Brain microvascular endothelial cell (primary cell): ENCODE measurements around the gene MCC.

Experiments
- DNase-seq: peaks from one replicate; pipeline ENCODE4 v3.0.0-alpha.2; 2020
- H3K27ac ChIP-seq: fragments of 250-450 bp; sonication (Bioruptor Pico); 2 replicates; pipeline ENCODE4 v1.5.1; 2020; ENCODE audit warnings: mild to moderate bottlenecking, moderate library complexity
- H3K27me3 ChIP-seq: fragments of 250-450 bp; sonication (Bioruptor Pico); replicated peaks from 2 replicates; pipeline ENCODE4 v1.5.1; 2020; ENCODE audit warnings: mild to moderate bottlenecking
- H3K36me3 ChIP-seq: fragments of 250-450 bp; sonication (Bioruptor Pico); replicated peaks from 2 replicates; pipeline ENCODE4 v1.5.1; 2020; ENCODE audit warnings: mild to moderate bottlenecking
- H3K4me3 ChIP-seq: 2 replicates; pipeline ENCODE4 v1.5.1; 2011; ENCODE audit warnings: low read depth, mild to moderate bottlenecking, control low read depth, low read length, moderate library complexity
- in situ Hi-C: cut with HindIII; loops from 2 replicates; pipeline ENCODE4 v1.10.0; 2017; ENCODE audit warnings: low sequenced_read_pairs, low pct_ligation_motif_present
- TF ChIP-seq, protein P1 (sequence below): IDR thresholded peaks from 2 replicates; pipeline ENCODE4 v1.5.1; 2011; ENCODE audit warnings: low read depth, mild to moderate bottlenecking, moderate library complexity, low read length, control low read depth, inconsistent platforms; ENCODE audit errors: missing control alignments

Gene MCC

DNA sequence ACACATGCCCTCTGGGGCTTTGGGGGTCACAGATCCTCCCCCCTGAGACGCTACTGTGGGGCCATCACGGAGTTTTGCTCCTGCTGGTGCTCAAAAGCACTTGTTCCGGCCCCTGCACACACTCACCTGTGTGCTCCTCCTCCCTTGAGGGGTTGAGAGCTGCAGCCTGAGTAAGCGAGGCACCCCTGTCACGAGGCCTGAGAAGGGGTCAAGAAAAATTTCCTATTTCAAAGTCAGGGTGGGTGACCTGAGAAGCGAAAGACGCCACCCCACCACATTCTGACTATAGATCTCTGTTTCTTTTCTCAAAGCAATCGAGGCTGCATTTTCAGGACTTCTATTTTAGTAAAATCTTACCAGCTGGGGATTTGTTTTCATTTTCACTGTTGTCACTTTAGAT lies 373.2 kb downstream of the MCC start:
- no peaks in the 10 kb centered on the region for H3K36me3 ChIP-seq
- in situ Hi-C loops = no loop called here
- TF ChIP-seq, protein P1, sequence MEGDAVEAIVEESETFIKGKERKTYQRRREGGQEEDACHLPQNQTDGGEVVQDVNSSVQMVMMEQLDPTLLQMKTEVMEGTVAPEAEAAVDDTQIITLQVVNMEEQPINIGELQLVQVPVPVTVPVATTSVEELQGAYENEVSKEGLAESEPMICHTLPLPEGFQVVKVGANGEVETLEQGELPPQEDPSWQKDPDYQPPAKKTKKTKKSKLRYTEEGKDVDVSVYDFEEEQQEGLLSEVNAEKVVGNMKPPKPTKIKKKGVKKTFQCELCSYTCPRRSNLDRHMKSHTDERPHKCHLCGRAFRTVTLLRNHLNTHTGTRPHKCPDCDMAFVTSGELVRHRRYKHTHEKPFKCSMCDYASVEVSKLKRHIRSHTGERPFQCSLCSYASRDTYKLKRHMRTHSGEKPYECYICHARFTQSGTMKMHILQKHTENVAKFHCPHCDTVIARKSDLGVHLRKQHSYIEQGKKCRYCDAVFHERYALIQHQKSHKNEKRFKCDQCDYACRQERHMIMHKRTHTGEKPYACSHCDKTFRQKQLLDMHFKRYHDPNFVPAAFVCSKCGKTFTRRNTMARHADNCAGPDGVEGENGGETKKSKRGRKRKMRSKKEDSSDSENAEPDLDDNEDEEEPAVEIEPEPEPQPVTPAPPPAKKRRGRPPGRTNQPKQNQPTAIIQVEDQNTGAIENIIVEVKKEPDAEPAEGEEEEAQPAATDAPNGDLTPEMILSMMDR = no peak
- H3K27ac ChIP-seq = no peak overlapping the region
- no peaks in the 10 kb centered on the region for H3K27me3 ChIP-seq
- DNase-seq = no peak
- H3K4me3 ChIP-seq = no peak overlapping the region

- no peaks in the 10 kb centered on the region for H3K27me3 ChIP-seq
- in situ Hi-C loops = no loop called here
- H3K36me3 ChIP-seq = no peaks in the 10 kb centered on the region
- DNase-seq = no peak
- TF ChIP-seq, protein P1 = no peak
- no peak overlapping the region for H3K4me3 ChIP-seq
- H3K27ac ChIP-seq = no peak overlapping the region
These were observed 373.7 kb downstream of the MCC start for GRCh38 chr5:113114559-113114958.

- TF ChIP-seq, protein P1 = no peak
- Histone ChIP-seq H3K36me3 (no peaks in the 10 kb centered on the region), H3K27ac (no peak overlapping the region), H3K4me3 (no peak overlapping the region), H3K27me3 (no peaks in the 10 kb centered on the region)
- in situ Hi-C loops = no loop called here
- DNase-seq = no peak
These were observed 375.8 kb downstream of the MCC start for GRCh38 chr5:113112435-113112834.

GRCh38 chr5:113110117-113110516 lies 378.1 kb downstream of the MCC start:
- TF ChIP-seq, protein P1 = no peak
- Histone ChIP-seq H3K4me3 (no peak overlapping the region), H3K36me3 (no peaks in the 10 kb centered on the region), H3K27ac (no peak overlapping the region), H3K27me3 (no peaks in the 10 kb centered on the region)
- no peak for DNase-seq
- in situ Hi-C loops = no loop called here

- in situ Hi-C loops = no loop called here
- no peaks in the 10 kb centered on the region for H3K27me3 ChIP-seq
These were observed 378.9 kb downstream of the MCC start for GRCh38 chr5:113109344-113109743.

GRCh38 chr5:113108485-113108884 lies 379.8 kb downstream of the MCC start:
- H3K27me3 ChIP-seq = no peaks in the 10 kb centered on the region
- TF ChIP-seq, protein P1 = no peak
- in situ Hi-C loops = no loop called here
- no peak overlapping the region for H3K27ac ChIP-seq
- no peak overlapping the region for H3K4me3 ChIP-seq
- no peak for DNase-seq
- no peaks in the 10 kb centered on the region for H3K36me3 ChIP-seq

More at GRCh38 chr5:113109344-113109743, 378.9 kb downstream of the MCC start:
- H3K27ac ChIP-seq = no peak overlapping the region
- no peak overlapping the region for H3K4me3 ChIP-seq
- no peak for DNase-seq
- H3K36me3 ChIP-seq = no peaks in the 10 kb centered on the region
- TF ChIP-seq, protein P1 = no peak
